GM12873 (cell line): ENCODE results near the gene KIF1A.

ENCODE experiments used
- TF ChIP-seq, protein P1 (sequence below): IDR thresholded peaks from 2 replicates; pipeline ENCODE4 v1.5.1; 2012; ENCODE audit warnings: low read depth, mild to moderate bottlenecking, moderate library complexity, low read length, control low read depth; ENCODE audit not compliant: insufficient read depth; ENCODE audit errors: missing control alignments

KIF1A gene

DNA sequence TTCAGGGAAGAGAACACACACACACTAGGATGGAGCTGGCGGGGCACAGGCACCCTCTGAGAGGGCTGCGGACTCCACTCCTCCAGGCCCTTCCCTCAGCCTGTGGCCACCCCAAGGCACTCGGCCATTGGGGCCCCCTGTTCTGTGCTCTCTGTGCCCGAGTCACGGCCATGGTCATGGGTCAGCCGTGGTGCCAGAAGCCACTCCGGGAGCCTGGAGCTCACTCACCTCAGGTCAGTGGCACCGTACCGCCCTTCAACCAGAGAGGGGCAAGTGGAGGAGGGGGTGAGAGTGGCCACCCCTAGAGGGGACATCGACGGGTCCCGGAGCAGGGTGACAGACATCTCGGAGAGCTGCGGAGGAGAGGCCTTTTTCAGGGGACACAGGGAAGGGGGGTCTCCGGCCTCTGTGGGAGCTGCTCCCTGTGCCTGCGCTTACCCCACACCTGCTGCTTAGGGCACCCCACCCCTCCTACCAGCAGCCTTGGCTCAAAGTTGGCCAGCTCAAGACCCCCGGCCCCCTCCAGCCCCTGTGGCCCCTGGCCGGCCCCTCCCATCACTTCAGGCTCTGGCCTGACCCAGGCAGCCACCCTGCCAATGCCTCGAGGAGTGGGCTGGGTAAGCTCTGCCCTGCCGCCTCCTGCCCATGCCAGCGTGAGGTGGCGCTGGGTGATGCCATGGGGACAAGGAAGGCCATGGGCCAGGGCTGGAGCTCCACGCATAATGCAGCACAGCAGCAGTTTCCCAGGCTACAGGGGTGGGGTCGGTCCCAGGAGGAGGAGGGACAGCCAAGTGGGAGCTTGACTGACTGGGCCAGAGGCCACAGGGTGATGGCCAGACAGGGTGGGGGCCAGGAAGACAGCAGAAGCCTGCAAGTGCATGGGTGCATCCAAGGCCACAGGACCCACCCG lies 99.1 kb downstream of the KIF1A start:
- TF ChIP-seq, protein P1, sequence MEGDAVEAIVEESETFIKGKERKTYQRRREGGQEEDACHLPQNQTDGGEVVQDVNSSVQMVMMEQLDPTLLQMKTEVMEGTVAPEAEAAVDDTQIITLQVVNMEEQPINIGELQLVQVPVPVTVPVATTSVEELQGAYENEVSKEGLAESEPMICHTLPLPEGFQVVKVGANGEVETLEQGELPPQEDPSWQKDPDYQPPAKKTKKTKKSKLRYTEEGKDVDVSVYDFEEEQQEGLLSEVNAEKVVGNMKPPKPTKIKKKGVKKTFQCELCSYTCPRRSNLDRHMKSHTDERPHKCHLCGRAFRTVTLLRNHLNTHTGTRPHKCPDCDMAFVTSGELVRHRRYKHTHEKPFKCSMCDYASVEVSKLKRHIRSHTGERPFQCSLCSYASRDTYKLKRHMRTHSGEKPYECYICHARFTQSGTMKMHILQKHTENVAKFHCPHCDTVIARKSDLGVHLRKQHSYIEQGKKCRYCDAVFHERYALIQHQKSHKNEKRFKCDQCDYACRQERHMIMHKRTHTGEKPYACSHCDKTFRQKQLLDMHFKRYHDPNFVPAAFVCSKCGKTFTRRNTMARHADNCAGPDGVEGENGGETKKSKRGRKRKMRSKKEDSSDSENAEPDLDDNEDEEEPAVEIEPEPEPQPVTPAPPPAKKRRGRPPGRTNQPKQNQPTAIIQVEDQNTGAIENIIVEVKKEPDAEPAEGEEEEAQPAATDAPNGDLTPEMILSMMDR, result no peak

- TF ChIP-seq, protein P1, result no peak
These were observed 100.1 kb downstream of the KIF1A start for GRCh38 chr2:240719676-240720545.

DNA sequence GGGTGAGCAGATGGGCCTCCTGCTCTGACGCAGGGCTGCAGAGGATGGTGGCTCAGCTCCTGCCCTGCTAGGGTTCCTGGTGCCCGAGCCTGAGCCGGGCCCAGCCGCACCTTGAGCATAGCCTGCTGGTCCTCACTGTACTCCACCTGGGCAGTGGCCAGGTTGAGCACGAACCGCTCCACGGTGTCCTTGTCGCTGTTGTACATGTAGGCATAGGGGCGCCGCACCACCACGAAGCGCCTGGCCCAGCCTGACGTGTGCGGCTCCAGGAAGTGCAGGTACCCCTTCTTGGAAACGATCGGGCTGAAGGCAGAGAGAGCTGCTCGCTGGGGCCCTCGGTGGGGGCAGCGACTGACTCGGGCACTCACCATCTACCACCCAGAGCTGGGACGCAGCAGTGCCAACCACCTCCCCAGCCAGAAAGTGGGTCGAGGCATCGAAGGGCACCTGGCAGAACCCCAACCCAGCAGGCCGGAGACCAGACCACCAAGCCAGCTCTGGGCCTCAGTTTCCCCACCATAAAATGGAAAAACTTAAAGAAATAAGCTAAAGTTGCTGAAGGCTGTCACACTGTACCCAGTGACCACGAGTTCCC lies 101.0 kb downstream of the KIF1A start:
- TF ChIP-seq, protein P1, result no peak

DNA sequence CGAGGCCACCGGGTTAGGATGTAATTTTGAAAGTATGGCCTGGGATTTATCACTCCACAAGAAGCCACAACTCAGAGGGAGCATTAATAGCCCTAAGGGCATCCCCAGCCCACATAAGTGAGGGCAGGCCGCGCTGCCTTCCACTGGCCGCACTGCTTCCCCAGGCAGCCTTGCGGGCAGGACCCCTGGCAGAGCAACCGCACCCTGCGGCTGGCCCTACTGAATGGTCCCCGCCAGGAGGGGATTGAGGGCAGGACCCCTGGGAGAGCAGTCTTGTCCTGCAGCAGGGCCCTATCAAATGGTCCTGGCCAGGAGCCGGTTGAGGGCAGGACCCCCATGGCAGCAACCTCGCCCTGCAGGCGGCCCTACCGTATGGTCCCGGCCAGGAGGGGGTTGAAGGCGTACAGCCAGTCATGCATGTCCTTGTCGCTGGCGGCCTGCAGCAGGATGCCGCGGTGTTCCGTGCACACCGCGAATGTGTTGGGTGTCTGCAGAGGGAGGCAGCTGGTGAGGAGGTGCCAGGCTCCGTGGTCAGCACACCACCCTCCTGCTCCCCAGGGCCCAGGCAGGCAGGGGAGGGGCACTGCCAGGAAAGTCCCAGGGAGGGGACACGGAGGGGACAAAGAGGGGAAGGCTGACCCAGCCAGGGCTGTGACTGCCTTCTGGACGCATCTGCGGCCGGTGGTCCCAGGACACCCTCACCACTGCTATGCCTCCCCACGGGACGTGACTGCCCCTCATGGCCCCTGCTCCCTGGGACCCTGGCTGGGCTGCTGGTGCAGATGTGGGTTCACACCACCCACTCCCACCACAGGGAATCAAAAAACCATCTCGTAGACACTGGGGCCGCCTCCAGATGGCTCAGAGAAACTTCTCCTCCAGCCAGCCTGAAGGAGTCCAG lies 102.1 kb downstream of the KIF1A start:
- TF ChIP-seq, protein P1, result no peak

DNA sequence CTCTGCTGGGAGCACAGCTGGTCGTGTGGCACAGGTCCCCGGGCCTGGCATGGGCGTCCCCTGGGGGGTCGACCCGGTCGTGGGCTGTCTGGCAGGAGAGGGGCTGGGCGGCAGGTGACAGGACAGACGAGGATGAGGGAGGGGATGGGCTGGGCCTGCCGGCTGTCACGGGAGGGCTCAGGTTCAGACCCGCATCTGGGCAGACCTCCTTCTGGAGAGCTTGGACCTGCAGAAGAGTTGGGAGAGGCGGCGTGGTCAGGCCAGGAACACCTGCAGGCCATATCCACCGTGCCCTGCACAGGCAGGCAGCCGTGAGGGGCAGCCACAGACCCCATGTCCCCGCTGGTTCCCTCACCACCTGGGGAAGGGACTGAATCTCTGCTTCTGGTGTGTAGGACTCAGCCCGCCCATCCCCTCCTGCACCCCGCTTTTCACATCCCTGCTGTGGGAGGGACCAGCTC lies 102.8 kb downstream of the KIF1A start:
- TF ChIP-seq, protein P1, result no peak

GRCh38 chr2:240716130-240716798 lies 103.8 kb downstream of the KIF1A start:
- TF ChIP-seq, protein P1, result no peak
